GM18520 (cell line): ENCODE data around the gene ABCB6.

Experiments used
- ATAC-seq: cut with Tn5 transposase; IDR thresholded peaks from one replicate; pipeline ENCODE4 v1.9.1; 2021; ENCODE audit not compliant: unreplicated experiment

The ABCB6 gene

DNA sequence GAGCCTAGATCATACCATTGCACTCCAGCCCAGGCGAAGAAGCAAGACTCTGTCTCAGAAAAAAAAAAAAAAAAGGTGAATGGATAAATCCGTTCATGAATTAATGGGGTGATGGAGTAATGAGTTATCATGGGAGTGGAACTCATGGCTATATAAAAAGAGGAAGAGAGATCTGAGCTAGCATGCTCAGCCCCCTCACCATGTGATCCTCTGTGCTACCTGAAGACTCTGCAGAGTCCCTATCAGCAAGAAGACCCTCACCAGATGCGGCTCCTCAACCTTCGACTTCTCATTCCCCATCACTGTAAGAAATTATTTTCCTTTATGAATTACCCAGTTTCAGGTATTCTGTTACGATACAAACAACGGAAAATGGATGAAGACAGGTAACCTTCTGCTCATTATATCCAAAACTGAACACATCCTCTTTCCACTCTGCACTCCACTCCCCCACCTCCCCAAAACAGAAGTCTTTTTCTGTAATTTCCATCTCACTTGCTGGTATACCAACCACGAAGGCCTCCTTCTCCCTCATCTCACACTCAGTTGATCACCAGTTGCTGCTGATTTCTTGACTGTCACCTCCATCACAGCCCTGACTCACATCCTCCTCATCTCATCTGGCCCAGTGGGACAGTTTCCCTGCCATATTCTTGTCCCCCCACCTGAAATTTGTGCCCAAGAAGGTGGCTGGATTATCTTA, 31.9 kb downstream of the ABCB6 start:
- no peak for ATAC-seq

DNA sequence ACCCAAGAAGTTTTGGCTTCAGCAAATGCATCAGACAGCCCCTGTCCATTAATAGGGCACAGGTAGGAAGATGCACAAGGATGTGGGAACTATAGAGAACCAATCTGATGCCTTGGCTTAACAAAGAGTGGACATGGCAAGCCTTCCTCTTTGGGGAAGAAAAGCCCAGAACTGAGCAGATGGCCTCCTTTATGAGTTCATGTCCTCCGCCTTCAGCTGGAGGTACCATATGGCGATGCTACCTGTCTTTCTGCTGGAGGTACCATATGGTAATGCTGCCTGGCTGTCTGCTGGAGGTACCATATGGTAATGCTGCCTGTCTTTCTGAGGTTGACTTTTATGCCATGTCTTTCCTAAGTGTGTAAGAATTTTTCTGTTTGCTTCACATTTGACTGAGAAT, 34.6 kb downstream of the ABCB6 start:
- ATAC-seq = no peak

DNA sequence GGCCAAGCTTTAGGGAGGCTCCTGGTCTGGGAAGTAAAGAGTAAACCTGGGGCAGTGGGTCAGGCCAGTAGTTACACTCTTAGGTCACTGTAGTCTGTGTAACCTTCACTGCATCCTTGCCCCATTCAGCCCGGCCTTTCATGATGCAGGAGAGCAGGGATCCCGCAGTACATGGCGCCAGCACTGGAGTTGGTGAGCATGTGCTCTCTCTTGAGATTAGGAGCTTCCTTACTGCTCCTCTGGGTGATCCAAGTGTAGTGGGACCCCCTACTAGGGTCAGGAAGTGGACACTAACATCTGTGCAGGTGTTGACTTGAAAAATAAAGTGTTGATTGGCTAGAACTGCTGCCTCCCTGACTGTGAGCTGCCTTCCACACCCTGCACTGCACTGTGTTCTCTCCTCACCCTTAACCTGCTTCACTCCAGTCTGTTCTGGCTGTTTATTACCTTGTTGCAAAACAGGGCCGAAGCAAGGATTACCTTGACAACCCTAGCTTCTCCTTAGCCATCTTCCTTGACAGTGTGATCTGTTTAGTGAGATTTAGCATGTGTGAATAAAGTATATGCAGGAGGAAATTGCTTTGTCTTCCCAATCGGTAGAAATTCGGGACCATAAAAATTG, 35.5 kb downstream of the ABCB6 start:
- ATAC-seq = no peak

DNA sequence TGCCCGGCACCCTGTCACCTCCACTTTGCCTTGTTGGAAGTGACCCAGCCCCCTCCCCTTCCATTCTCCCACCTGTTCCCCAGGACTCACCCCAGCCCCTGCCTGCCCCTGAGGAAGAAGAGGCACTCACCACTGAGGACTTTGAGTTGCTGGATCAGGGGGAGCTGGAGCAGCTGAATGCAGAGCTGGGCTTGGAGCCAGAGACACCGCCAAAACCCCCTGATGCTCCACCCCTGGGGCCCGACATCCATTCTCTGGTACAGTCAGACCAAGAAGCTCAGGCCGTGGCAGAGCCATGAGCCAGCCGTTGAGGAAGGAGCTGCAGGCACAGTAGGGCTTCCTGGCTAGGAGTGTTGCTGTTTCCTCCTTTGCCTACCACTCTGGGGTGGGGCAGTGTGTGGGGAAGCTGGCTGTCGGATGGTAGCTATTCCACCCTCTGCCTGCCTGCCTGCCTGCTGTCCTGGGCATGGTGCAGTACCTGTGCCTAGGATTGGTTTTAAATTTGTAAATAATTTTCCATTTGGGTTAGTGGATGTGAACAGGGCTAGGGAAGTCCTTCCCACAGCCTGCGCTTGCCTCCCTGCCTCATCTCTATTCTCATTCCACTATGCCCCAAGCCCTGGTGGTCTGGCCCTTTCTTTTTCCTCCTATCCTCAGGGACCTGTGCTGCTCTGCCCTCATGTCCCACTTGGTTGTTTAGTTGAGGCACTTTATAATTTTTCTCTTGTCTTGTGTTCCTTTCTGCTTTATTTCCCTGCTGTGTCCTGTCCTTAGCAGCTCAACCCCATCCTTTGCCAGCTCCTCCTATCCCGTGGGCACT, 36.2 kb downstream of the ABCB6 start:
- no peak for ATAC-seq

DNA sequence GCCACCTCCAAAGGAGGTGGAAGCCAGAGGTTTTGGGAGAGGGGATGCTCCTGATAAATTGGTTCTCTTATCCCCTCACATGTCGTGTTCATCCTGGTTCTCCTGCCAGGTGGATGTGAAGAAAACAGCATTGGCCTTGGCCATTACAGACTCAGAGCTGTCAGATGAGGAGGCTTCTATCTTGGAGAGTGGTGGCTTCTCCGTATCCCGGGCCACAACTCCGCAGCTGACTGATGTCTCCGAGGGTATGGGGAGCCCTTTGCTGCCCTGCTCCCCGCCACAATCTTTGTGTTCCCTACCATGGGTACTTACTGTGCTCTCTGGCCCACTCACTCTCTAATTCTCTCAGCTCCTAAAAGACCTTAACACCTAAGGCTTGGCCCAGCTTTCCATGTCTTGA, 37.2 kb downstream of the ABCB6 start:
- ATAC-seq = no peak

DNA sequence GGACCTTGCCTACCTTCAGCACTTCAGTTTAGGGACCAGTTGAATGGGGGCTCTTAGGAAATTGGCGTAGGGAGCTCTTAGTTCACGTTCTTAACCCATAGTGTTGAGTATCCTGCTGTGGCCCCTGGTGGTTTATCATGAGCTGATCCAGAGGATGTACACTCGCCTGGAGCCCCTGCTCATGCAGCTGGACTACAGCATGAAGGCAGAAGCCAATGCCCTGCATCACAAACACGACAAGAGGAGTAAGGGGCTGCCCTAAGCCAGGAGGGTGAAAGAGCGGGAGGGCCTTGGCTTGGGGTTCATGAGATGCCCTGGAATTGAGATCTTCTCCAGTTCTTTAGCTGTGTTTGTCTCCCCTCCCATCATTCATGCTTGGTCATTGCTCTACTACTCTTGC, 37.8 kb downstream of the ABCB6 start:
- no peak for ATAC-seq

DNA sequence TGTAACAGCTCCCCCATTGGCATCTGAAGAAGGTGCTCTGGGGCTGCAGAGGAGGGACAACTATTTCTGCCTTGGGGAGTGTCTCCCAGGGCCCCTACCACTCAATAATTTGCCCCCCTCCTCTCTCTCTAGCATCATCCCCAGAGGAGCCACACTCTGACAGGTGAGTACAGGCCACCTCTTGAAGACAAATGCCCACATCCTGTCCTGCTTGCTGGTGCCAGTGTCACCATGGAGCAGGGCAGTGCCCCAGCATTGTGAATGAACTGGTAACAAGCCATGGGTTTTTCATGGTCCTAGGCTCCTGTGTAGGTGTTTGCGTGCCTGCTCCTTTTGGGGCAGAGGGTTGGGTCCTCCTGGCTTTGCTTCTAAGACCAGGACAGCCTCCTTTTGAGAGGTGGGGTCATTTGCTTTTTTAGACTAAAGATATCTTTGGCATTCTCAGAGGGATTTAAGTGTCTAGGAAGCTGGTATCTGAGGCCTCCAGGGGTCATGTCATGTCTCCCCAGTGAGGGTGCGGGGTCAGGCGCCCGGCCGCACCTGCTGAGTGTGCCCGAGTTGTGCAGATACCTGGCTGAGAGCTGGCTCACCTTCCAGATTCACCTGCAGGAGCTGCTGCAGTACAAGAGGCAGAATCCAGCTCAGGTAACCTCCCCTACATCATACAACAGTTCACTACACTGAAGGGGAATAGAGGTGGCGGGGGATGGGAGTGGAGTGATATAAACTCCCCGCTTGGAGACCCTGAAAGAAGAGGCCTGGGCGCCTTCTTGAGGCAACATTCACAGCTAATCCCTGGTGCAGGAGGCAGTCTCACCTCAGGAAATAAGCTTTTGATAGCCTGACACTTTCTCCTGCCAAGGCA, 38.9 kb downstream of the ABCB6 start:
- ATAC-seq = no peak

DNA sequence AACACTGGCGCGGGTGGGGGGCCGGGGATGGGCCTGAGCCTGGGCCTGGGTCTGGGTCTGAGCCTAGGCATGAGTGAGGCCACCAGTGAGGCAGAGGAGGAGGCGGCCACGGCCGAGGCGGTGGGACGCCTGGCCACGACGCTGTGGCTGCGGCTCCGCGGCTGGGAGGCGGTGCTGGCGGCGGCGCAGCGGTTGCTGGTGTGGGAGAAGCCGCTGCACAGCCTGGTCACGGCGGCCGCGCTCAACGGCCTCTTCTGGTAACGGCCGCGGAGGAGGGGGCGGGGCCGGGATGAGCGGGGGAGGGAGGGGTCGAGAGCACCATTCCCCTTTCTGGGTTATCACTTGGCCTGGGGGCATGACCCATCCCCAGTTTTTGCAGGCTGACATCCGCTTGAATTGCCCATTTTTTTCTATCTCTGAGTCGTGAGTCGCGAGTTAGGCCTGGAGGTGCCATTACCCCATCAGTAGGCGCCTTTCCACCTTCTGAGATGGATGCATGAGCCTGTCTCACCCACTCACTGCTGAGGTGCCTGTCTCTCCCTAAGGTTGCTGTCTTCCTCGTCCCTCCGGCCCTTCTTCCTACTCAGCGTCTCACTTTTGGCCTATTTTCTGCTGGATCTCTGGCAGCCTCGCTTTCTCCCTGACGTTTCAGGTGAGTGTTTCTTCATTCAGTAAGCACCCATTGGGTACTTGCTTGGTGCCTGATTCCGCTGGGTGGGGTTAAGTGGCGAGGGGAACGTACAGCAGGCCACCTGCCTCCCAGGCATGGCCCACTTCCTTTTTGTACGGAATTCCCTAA, 40.2 kb downstream of the ABCB6 start:
- no peak for ATAC-seq

DNA sequence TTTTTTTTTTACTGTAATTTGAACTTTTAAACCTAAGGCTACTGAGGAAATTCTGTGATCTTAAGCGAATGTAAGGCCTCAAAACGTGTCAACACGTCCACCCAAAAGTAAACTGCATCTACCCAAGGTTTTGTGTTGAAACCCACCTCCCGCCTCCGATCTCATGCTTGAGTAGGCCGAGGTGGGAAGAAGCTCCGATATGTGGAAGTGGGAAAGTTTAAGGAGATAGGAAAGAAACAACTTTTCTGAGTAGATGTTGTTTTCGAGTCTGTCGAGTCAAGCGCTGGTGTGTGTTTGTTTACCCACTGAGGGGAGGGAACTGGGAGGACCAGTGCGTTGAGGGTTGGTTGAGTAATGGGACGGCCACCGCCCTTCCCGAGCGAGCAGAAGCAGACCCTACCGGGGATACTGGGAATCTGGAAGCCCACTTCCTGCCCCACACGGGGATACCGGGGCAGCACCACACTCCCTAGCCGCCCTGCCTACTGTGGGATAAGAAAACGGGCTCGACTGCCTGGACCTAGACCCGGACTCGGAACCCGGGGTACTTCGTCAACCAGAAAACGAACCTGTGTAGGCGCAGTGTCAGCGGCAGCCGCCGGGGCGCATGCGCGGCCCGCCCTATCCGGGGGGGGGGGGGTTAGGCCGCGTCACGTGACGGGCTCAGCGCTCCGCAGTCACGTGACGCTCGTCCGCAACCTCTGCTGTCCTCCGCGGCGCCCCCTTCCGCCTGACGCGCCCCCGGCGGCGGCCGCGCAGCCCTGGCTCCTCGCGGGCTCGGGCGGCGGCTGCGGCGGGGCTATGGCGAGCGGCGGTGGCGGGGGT, 41.0 kb downstream of the ABCB6 start, which contains the start of gene RETREG2:
TSS of gene RETREG2 (plus strand) at position 724 of the 825 bp plus-strand sequence. CDS start at position 802, 78 bp downstream.
- ATAC-seq = no peak

DNA sequence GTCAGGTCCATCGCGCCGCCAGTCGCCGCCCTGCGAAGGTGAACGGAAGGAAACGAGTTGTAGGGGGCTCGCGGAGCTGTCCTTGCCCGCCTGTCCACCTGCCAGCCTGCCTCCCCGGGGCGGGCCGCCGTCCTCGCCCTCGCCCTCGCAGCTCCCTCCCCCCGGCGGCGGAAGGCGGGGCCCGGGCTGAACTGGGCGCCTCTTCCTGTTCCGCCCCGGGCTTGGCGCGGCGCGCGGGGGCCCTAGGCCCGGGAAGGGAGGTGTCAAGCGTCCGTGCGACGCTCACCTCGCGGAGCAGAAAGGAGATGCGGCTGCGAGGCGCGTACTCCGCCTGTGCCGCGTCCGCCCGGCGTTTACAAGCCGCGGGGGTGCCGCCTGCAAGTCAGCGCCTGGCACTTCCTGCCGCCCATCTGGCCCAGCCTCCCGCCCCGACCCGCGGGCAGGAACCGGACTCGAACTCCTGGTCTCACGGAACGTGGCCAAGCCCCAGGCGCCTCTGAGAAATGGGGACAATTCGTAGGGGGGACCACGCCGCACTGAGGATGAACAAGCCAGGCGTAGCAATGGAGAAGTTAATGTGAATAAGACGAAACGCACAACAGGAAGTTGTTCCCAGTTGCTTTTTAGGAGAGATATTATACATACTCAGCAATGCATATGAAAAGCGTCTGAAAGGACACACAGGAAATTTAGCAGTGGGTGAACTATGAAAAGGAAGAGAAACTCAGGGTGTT, 41.8 kb downstream of the ABCB6 start, which contains the start of gene CNPPD1:
TSS of gene CNPPD1 (minus strand) at position 108 of the 734 bp plus-strand sequence. CDS start at position 11, 97 bp downstream.
- peak; percentile 61 for ATAC-seq

DNA sequence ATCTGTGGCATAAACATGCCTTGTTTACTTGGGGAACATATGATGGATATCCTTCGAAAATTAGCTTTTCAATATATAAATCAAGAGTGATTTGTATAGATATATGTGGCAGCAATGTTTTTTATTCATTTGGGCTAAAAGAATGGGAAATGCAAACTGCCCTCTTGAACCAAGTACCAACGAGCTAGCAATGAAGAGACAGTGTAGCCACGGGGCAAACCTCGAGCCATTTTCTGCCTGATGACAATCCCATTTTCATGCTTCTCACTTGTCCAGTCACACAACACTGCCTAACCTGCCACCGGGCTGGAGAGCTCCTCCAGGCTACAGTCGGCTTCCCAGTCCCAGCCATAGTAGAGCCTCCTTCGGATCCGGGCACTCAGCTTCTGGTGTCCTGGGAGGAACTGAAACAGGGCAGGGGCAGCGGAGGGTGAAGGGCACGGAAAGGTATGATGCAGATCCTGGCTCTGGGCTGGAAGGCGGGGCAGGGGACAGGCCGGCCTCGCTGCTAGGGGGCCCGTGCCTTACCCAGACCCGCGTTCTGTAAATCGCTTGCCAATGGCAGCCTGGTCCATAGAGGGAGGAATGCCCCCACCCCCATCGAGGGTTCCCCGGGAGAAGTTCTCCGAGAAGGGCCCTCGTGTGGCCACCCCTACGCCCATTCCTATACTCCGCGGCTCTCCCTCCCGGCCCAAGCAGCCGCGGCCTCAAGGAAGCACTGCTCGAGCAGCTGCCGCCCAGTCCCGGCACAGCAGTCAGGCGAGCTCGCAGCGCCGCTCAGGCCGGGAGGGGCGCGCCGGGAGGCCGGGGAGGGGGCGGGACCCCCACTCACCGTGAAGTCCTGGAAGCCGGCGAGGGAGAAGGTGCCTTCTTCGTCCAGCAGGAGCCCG, 42.6 kb downstream of the ABCB6 start:
- ATAC-seq = peak; percentile 11

DNA sequence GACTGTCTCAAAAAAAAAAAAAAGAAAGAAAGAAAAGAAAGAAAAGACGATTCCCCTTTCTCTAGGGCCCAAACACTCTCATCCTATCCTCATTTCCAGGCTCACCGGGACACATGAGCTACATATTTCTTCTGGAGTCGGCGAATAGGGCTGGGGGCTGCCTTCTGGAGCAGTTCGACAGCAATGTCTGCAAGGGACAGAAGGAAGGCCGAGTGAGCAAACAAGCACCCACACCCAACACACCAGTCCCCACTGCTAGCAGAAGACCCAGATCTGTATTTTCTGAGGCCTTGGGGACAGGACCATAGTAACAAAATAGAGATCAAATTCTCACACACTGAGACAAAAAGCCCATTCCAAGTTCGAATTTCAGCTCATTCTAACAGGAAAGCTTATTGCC, 43.3 kb downstream of the ABCB6 start:
- ATAC-seq = no peak

DNA sequence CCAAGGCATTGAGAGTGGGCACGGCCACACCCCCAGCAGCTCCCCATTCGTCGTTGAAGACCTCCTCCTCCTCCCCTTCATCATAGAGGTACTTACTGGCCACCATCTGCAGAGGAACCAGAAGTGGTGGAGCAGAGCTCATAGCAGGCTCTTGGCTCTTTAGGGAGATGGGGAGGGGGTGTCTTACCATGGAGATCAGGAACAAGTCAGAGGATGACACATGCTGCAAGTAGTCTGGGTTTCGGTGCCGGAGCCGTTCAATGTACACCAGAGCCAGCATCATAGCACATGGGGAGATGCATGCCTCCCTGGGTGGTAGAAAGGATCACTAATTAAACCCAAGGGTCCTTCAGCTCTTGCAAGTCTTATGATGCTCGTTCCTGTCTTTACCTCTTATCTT, 44.0 kb downstream of the ABCB6 start:
- no peak for ATAC-seq

DNA sequence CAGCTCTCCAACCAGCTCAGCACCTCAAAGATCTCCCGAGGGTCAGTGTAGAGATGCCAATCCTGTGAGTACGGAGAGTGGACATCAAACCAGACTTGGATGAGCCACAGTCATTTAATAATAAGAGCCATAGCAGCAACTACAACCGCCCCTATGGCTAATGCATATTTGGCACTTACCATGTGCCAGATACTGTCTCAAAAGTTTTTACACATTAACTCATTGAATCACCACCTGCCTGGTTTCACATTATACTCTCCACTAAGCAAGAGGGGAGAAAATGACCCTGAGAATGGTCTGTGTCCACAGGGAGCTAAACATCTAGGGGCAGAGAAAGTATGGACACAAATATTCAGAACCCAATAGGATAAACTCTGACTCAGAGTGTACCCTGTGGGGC, 44.6 kb downstream of the ABCB6 start:
- ATAC-seq = no peak

DNA sequence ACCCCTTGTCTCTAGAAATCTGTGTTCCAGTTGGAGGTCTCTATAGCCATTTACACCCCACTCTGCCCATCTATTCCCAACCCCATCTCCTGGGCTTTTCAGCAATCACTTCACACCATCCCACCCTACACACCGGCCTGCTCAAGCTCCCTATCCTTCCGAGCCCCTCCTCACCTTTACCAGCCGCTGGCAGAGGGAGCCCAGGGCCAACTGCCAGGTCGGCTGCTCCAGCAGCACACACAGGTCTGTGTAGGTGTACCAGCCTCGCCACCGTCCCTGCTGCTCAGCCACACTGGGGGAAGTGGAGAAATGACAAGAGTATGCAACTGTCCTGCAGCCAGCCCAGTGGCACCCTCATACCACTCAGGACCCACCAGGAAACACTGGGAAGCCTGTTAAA, 45.6 kb downstream of the ABCB6 start:
- no peak for ATAC-seq

DNA sequence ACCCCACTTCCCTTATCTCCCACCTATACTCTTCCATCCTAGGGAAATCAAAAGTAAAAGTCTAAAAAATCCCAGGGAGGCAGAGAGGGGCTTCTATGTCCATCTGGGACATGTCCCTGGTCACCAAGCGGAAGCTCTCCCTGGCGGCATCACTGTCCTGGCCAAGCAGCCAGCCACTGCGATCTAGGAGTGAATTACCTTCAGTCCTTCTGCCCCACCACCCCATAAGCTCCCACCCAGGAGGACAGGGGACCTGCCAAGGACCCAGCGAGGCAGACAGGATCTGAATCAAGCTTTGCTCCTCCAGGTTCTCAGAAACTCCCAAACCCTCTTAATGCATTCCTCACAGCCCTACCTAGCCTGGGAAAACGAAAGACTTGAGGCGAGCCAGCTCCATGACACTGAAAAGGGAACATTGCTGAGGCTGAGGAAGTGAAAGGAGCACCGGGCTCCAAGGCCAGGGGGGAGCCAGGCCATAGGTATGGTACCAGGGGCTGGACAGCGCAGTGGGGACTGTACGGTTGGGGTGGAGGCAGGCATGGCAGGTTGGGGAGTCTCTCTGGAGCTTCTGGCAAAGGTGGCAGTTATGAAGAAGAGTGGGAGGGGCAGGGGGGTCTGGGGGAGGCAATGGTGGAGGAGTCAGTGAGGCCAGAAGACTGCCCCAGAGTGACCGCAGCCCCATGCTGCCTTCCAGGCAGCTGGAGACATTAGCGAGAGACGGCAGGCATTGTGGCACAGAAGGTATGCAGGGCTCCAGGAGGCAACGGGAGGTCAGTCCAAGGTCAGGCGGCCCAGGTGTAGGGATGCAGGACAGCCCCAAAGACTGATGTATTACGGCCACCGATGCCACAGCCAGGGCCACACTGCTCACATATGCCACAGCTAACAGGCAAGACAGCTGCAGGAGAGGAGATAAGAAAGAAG, 46.3 kb downstream of the ABCB6 start:
- no peak for ATAC-seq
